ENCODE data around the gene TECR.

The TECR gene

DNA sequence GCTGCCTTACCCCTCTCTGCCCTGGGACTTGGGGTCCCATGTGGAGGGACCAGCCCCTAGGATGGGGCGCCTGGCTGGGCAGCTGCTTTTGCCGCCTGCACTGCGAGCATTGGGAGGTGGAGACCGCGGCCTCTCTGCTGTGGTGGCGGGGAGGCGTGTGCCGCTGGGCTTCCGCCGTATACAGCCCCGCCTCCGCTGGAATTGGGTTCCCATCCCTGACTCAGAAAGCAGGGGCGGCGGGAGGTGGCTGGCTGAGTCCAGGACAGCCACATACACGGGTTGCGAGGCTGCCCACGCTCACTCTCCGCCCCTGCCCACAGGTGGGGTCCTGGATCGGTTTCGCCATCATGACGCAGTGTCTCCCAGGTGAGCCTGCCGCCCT lies 35.9 kb downstream of the TECR start:
- Histone ChIP-seq H4K20me1 (peaks cover 28 to 82% (median 58%) of the 10 kb centered on the region in 11 experiments; a peak in 19 of 22 replicates), H3K4me1 (peaks cover 83 to 96% (median 93%) of the 10 kb centered on the region in 10 experiments), H3K9me3 (replicated peaks in 1 of 11) (no peaks in the 10 kb centered on the region), H3K4me2 (peak overlapping the region; percentile 79 to 98 (median 96)), H3K4me3 (peak overlapping the region in 8 of 10 experiments; percentile 29 to 64 (median 43); a peak in 11 of 20 replicates), H3K36me3 (peaks cover 11 to 58% (median 30%) of the 10 kb centered on the region in 11 experiments; a peak in 18 of 22 replicates), H3K27me3 (no peaks in the 10 kb centered on the region), H3K9ac (peak overlapping the region in 10 of 11 experiments; percentile 15 to 79 (median 69); a peak in 16 of 22 replicates), H3K27ac (peak overlapping the region in 9 of 11 experiments; percentile 22 to 88 (median 73); a peak in 17 of 22 replicates)
- no peak for TF ChIP-seq Cebpa-rat (IDR thresholded peaks at IDR 0.05)

DNA sequence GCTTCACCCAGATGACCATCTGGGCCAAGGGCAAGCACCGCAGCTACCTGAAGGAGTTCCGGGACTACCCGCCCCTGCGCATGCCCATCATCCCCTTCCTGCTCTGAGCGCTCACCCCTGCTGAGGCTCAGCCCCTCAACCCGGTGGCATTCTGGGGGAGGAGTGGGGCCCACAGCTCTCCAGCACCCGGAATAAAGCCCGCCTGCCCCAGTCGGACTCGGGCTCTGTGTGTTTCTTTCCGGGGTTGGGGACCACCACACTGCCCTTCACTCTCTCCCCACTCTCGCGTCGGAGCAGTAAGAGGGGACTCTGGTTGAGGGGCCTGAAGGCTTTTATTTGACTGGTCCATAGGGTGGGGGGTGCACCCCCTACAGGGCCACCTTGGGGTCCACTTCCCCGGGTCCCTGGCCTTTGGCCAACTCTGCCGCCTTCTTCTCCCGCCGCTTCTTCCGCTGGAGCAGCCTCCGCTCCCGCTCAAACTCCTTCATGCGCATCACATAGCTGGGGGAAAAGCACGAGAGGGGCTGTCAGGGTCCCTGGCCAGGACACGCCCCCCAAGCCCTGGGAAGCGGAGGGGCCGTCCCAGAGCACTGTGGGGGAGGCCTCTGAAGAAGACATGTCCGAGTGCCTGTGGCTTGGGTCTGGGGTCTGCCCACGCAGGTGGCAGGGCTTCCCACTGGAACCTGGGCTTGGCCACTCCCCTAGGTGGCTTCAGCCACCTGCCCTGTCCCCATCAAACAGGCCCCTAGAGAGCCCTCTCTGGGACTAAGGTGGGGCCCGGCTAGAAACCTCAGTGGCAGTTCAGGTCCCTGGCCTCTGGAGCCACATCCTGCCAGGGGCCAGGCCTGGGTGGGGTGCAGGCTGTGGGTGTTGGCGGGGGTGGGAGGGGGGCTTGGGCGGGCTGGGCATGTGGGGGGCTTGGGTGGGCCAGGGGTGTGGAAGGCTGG lies 36.6 kb downstream of the TECR start:
- H3K27me3 ChIP-seq: no peaks in the 10 kb centered on the region
- peak overlapping the region in 10 of 11 experiments; percentile 5 to 88 (median 72); a peak in 18 of 22 replicates for H3K27ac ChIP-seq
- H3K4me1 ChIP-seq: peaks cover 83 to 96% (median 93%) of the 10 kb centered on the region in 10 experiments
- peaks cover 28 to 81% (median 57%) of the 10 kb centered on the region in 11 experiments; a peak in 19 of 22 replicates for H4K20me1 ChIP-seq
- H3K9ac ChIP-seq: peak overlapping the region in 9 of 11 experiments; percentile 46 to 79 (median 70); a peak in 17 of 22 replicates
- no peak for TF ChIP-seq Cebpa-rat (IDR thresholded peaks at IDR 0.05)
- peak overlapping the region; percentile 79 to 98 (median 96) for H3K4me2 ChIP-seq
- no peaks in the 10 kb centered on the region for H3K9me3 ChIP-seq (replicated peaks in 1 of 11)
- peak overlapping the region in 8 of 10 experiments; percentile 41 to 64 (median 46); a peak in 15 of 20 replicates for H3K4me3 ChIP-seq
- peaks cover 11 to 64% (median 31%) of the 10 kb centered on the region in 11 experiments; a peak in 18 of 22 replicates for H3K36me3 ChIP-seq

DNA sequence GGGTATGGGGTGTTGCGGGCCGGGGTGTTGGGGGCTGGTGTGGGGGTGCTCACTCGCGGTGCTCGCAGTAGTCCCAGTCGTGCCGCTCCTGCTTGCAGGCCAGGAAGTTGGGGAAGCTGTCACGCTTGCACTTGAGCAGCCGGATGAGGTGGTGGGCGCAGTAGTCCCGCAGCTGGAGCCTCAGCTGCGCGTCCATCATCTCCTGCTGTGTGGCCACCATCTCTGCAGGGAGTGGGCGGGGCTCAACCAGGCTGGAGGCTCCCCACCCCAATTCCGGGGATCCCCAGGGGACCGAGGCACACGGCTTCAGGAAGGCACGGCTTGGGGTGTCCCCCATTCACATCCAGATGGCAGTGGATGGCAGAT lies 37.3 kb downstream of the TECR start:
- no peak for TF ChIP-seq Cebpa-rat (IDR thresholded peaks at IDR 0.05)
- peak overlapping the region in 7 of 10 experiments; percentile 12 to 37 (median 28); a peak in 7 of 20 replicates for H3K4me3 ChIP-seq
- H3K9ac ChIP-seq: peak overlapping the region in 10 of 11 experiments; percentile 4 to 79 (median 60); a peak in 17 of 22 replicates
- no peaks in the 10 kb centered on the region for H3K9me3 ChIP-seq (replicated peaks in 1 of 11)
- peak overlapping the region; percentile 53 to 91 (median 83) for H3K4me2 ChIP-seq
- H3K4me1 ChIP-seq: peaks cover 80 to 94% (median 90%) of the 10 kb centered on the region in 10 experiments
- H3K27ac ChIP-seq: peak overlapping the region in 8 of 11 experiments; percentile 51 to 78 (median 66); a peak in 17 of 22 replicates
- H3K27me3 ChIP-seq: no peaks in the 10 kb centered on the region
- peaks cover 11 to 64% (median 31%) of the 10 kb centered on the region in 11 experiments; a peak in 18 of 22 replicates for H3K36me3 ChIP-seq
- peaks cover 28 to 74% (median 51%) of the 10 kb centered on the region in 11 experiments; a peak in 19 of 22 replicates for H4K20me1 ChIP-seq

DNA sequence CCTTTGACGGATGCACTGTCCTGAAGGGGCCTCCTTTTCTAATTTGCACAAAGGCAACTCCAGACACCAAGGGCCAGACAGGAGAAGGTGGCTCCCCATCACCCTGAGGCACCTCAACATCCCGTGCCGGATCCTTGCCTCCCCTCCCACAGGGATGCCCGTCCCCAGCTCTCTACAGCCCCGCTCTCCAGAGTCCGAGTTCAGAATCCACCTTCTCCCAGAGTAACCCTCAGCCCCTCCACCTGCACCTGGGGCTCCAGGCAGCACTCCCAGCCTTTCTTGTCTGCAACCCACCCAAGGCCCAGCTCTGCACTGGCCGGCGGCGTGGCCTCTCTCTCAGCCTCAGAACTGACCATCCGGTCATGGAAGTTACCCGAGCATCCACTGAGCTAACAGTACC lies 37.7 kb downstream of the TECR start:
- peaks cover 77 to 90% (median 86%) of the 10 kb centered on the region in 10 experiments for H3K4me1 ChIP-seq
- H4K20me1 ChIP-seq: peaks cover 28 to 70% (median 48%) of the 10 kb centered on the region in 11 experiments; a peak in 19 of 22 replicates
- H3K4me3 ChIP-seq: peak overlapping the region in 7 of 10 experiments; percentile 12 to 37 (median 28); a peak in 8 of 20 replicates
- H3K27me3 ChIP-seq: no peaks in the 10 kb centered on the region
- TF ChIP-seq Cebpa-rat (IDR thresholded peaks at IDR 0.05): no peak
- peak overlapping the region in 10 of 11 experiments; percentile 4 to 79 (median 60); a peak in 16 of 22 replicates for H3K9ac ChIP-seq
- H3K9me3 ChIP-seq (replicated peaks in 1 of 11): no peaks in the 10 kb centered on the region
- H3K4me2 ChIP-seq: peak overlapping the region; percentile 53 to 91 (median 83)
- peak overlapping the region in 8 of 11 experiments; percentile 51 to 78 (median 66); a peak in 17 of 22 replicates for H3K27ac ChIP-seq
- H3K36me3 ChIP-seq: peaks cover 11 to 64% (median 31%) of the 10 kb centered on the region in 11 experiments; a peak in 18 of 22 replicates

DNA sequence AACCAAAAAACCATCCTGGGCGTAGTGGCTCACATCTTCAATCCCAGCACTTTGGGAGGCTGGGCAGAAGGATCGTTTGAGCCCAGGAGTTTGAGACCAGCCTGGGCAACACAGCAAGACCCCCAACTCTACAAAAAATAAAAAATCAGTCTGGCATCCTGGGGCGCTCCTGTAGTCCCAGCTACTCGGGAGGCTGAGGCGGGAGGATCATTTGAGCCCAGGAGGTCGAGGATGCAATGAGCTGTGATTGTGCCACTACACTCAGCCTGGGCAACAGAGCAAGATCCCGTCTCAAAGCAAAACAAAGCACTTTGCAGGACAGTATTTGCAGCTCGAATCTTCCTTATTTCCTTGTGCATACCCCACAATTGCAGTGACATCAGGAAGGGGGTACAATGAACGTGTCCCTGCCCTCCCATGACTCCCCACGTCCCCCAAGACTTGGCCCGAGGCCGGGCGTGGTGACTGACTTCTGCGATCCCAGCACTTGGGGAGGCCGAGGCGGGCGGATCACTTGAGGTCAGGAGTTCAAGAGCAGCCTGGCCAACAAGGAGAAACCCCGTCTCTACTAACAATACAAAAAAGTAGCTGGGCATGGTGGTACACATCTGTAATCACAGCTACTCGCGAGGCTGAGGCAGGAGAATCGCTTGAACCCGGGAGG lies 41.6 kb downstream of the TECR start:
- Histone ChIP-seq H3K4me1 (peaks cover 56 to 91% (median 80%) of the 10 kb centered on the region in 10 experiments), H3K27me3 (no peaks in the 10 kb centered on the region), H4K20me1 (peaks cover 16 to 39% (median 29%) of the 10 kb centered on the region in 11 experiments; a peak in 19 of 22 replicates), H3K4me3 (peak overlapping the region; percentile 71 to 98 (median 82)), H3K27ac (peak overlapping the region; percentile 46 to 90 (median 84); a peak in 21 of 22 replicates), H3K4me2 (peak overlapping the region; percentile 74 to 100 (median 97)), H3K9me3 (replicated peaks in 1 of 11) (0 out of 22 replicates have a peak, but pooled peaks cover 0 to 6% (median 0%) of the 10 kb centered on the region in 11 experiments), H3K36me3 (peaks cover 0 to 42% (median 16%) of the 10 kb centered on the region in 11 experiments; a peak in 15 of 22 replicates), H3K9ac (peak overlapping the region; percentile 79 to 89 (median 85))
- no peak for TF ChIP-seq Cebpa-rat (IDR thresholded peaks at IDR 0.05)

DNA sequence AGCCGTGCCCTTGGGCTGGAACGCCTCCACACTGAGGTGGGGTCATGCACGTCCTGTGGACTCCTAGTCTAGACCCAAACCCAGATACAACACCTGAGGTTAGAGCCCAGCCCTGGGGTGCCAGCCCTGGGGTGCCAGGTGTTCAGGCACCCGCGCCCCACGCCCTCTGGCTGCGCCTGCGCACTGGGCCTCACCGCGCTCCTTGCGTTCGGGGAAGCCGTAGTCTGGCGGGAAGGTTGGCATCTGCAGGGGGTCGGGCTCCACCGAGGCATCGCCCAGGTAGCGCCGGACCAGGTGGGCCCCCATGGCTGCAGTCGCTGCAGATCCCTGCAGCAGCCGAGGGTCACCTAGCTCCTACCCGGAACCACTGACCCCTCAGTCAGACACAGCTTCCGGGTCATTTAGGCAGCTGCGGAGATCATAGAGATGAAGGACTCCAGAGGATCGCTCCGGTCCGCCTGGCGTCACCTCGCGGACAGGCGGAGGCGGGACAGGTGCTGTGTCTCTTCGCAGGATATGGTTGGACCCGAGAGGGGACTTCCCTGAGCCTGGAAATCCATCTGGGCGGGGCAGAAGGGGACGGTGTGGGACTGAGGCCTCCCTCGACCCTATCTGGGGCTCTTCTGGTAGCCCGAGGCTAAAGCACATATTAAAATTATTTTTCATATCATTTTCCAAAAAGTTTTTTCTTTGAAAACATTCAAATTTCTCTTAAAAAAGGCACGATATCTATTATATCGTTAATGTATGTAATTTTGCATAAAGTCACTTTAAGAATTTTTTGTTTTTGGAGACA lies 42.5 kb downstream of the TECR start, which contains the start of gene NDUFB7:
TSS of gene NDUFB7 (minus strand) at position 372 of the 796 bp plus-strand sequence. CDS start at position 306, 66 bp downstream.
- H3K27ac ChIP-seq: peak within 1 kb of the TSS; percentile 46 to 90 (median 84); a peak in 21 of 22 replicates

DNA sequence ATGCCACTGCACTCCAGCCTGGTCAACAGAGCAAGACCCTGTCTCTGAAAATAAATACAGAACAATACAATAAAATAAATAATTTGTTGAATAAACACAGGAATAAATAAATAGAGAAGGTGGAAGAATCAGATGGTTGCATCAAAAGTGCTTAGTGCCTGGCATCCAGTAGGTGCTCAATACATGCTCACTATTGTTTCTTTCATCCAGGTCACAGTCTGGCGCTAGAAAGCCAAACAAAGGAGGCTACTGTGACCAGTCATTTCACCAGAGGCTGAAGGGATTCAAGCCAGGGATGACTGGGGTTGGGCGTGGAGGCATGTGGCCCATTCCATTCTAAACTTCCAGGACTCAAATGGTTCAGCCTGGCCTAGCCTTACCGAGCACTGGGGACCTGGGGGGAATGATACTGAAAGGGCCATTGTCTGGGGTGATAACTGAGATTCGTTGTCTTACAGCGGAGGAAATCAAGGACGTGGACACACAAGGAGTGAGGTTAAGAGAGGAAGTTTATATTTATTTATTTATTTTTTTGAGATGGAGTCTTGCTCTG lies 46.1 kb downstream of the TECR start:
- no peak overlapping the region for H3K4me3 ChIP-seq
- no peaks in the 10 kb centered on the region for H3K27me3 ChIP-seq
- peaks cover 0 to 5% (median 0%) of the 10 kb centered on the region in 11 experiments; a peak in 2 of 22 replicates for H4K20me1 ChIP-seq
- 0 out of 22 replicates have a peak, but pooled peaks cover 0 to 6% (median 0%) of the 10 kb centered on the region in 11 experiments for H3K9me3 ChIP-seq (replicated peaks in 1 of 11)
- H3K9ac ChIP-seq: no peak overlapping the region
- H3K27ac ChIP-seq: peak overlapping the region in 7 of 11 experiments; percentile 3 to 74 (median 66); a peak in 10 of 22 replicates
- H3K36me3 ChIP-seq: peaks cover 0 to 4% (median 0%) of the 10 kb centered on the region in 11 experiments; a peak in 4 of 22 replicates
- peaks cover 39 to 89% (median 78%) of the 10 kb centered on the region in 10 experiments for H3K4me1 ChIP-seq
- no peak for TF ChIP-seq Cebpa-rat (IDR thresholded peaks at IDR 0.05)
- H3K4me2 ChIP-seq: peak overlapping the region in 7 of 11 experiments; percentile 64 to 86 (median 78); a peak in 11 of 22 replicates

More for the DNA sequence above, 42.5 kb downstream of the TECR start, which contains the start of gene NDUFB7:
- H3K9me3 ChIP-seq (replicated peaks in 1 of 11): 0 out of 22 replicates have a peak, but pooled peaks cover 0 to 6% (median 0%) of the 10 kb centered on the region in 11 experiments
- H3K4me1 ChIP-seq: peaks cover 48 to 93% (median 82%) of the 10 kb centered on the region in 10 experiments
- peak within 1 kb of the TSS; percentile 71 to 98 (median 82) for H3K4me3 ChIP-seq
- H3K9ac ChIP-seq: peak within 1 kb of the TSS; percentile 79 to 89 (median 85)
- no peaks in the 10 kb centered on the region for H3K27me3 ChIP-seq
- H3K36me3 ChIP-seq: peaks cover 0 to 38% (median 13%) of the 10 kb centered on the region in 11 experiments; a peak in 14 of 22 replicates
- TF ChIP-seq Cebpa-rat (IDR thresholded peaks at IDR 0.05): no peak
- H4K20me1 ChIP-seq: peaks cover 10 to 33% (median 23%) of the 10 kb centered on the region in 11 experiments; a peak in 19 of 22 replicates
- peak within 1 kb of the TSS; percentile 74 to 100 (median 97) for H3K4me2 ChIP-seq
